ENCODE data around the gene TRAF3. TPM values are rescaled to one million over a fixed set of nuclear protein-coding genes. Genes with fewer than 3 reads are reported as not detected.
"Not testable (repeated sequence)": the region's sequence is repeated elsewhere in the genome, so short reads cannot be mapped to it uniquely, and the experiment has no call there.

TRAF3 gene
- total RNA-seq, 1 donor from 2014 or later = 25.9 TPM

DNA sequence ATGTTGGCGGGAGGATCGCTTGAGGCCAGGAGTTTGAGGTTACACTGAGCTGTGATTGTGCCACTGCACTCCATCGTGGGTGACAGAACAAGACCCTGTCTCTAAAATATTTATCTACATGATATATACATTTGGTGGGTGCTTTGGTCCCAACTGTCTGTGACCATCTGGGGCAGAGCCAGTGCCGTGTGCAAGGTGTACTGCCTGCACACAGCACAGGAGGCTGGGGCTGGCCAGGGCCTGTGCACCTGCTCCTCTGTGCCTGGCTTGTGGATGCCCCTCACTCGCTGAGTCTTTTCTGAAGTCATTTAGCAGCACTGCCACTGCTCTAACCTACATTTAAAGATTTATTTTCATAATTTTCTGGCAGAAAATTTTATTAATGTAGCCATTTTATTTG lies 58.7 kb downstream of the TRAF3 start:
- TF ChIP-seq, protein P1, sequence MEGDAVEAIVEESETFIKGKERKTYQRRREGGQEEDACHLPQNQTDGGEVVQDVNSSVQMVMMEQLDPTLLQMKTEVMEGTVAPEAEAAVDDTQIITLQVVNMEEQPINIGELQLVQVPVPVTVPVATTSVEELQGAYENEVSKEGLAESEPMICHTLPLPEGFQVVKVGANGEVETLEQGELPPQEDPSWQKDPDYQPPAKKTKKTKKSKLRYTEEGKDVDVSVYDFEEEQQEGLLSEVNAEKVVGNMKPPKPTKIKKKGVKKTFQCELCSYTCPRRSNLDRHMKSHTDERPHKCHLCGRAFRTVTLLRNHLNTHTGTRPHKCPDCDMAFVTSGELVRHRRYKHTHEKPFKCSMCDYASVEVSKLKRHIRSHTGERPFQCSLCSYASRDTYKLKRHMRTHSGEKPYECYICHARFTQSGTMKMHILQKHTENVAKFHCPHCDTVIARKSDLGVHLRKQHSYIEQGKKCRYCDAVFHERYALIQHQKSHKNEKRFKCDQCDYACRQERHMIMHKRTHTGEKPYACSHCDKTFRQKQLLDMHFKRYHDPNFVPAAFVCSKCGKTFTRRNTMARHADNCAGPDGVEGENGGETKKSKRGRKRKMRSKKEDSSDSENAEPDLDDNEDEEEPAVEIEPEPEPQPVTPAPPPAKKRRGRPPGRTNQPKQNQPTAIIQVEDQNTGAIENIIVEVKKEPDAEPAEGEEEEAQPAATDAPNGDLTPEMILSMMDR (IDR thresholded peaks at IDR 0.05; ENCODE audit: insufficient read depth, low read depth, low read length) = no peak
- TF ChIP-seq EZH2 (IDR thresholded peaks at IDR 0.05; ENCODE audit: insufficient read depth, low read length) = no peak
- Histone ChIP-seq H3K4me1 (ENCODE audit: insufficient read depth, low read length) (no peaks in the 10 kb centered on the region), H4K20me1 (ENCODE audit: insufficient read depth, low read length) (peaks cover 23% of the 10 kb centered on the region), H3K36me3 (ENCODE audit: insufficient read depth, low read length) (no peaks in the 10 kb centered on the region), H3K79me2 (ENCODE audit: insufficient read depth, low read length) (peaks cover 5% of the 10 kb centered on the region), H3K27ac (ENCODE audit: low read depth, low read length) (no peak overlapping the region), H3K4me2 (ENCODE audit: low read length) (no peak overlapping the region), H2AFZ (ENCODE audit: low read depth, low read length) (no peak overlapping the region), H3K27me3 (ENCODE audit: insufficient read depth, low read length) (no peaks in the 10 kb centered on the region), H3K9ac (ENCODE audit: low read length) (no peak overlapping the region), H3K9me3 (ENCODE audit: insufficient read depth, low read depth, low read length) (no peaks in the 10 kb centered on the region), H3K4me3 (ENCODE audit: insufficient read depth, low read depth, low read length) (no peak overlapping the region)
- FAIRE-seq (no peak), DNase-seq (ENCODE audit: low read depth) (no peak)
- Mint-ChIP-seq H3K27me3 (ENCODE audit: low read depth, unreplicated experiment) (no peaks in the 10 kb centered on the region), H3K27ac (ENCODE audit: unreplicated experiment) (no peak overlapping the region), H3K36me3 (ENCODE audit: low read depth, unreplicated experiment) (peaks cover 7% of the 10 kb centered on the region), H3K9me3 (ENCODE audit: unreplicated experiment) (no peaks in the 10 kb centered on the region), H3K4me1 (ENCODE audit: low read depth, unreplicated experiment) (no peaks in the 10 kb centered on the region), H3K4me3 (ENCODE audit: unreplicated experiment) (no peak overlapping the region)

DNA sequence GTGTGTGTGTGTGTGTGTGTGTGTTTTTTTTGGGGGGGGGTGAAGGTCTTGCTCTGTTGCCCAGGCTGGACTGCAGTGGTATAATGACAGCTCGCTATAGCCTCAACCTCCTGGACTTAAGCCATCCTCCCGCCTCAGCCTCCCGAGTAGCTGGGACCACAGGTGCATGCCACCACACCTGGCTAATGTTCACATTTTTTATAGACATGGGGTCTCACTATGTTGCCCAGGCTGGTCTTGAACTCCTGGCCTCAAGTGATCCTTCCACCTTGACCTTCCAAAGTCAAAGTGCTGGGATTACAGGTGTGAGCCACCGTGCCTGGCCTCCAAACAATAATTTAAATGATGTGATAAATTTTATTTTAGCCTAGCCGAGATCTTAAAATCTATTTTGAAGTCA lies 59.9 kb downstream of the TRAF3 start:
- DNase-seq (ENCODE audit: low read depth); H3K4me3 ChIP-seq (ENCODE audit: insufficient read depth, low read depth, low read length); H3K27me3 Mint-ChIP-seq (ENCODE audit: low read depth, unreplicated experiment); H3K36me3 Mint-ChIP-seq (ENCODE audit: low read depth, unreplicated experiment); H3K79me2 ChIP-seq (ENCODE audit: insufficient read depth, low read length); H3K4me2 ChIP-seq (ENCODE audit: low read length); H3K4me1 Mint-ChIP-seq (ENCODE audit: low read depth, unreplicated experiment); H3K9me3 ChIP-seq (ENCODE audit: insufficient read depth, low read depth, low read length); H3K27me3 ChIP-seq (ENCODE audit: insufficient read depth, low read length); H3K27ac Mint-ChIP-seq (ENCODE audit: unreplicated experiment); H3K9ac ChIP-seq (ENCODE audit: low read length); H2AFZ ChIP-seq (ENCODE audit: low read depth, low read length); H3K4me1 ChIP-seq (ENCODE audit: insufficient read depth, low read length); H3K4me3 Mint-ChIP-seq (ENCODE audit: unreplicated experiment); FAIRE-seq; H3K9me3 Mint-ChIP-seq (ENCODE audit: unreplicated experiment); H3K36me3 ChIP-seq (ENCODE audit: insufficient read depth, low read length); H3K27ac ChIP-seq (ENCODE audit: low read depth, low read length): not testable (repeated sequence)
- H4K20me1 ChIP-seq (ENCODE audit: insufficient read depth, low read length) = peaks cover 20% of the 10 kb centered on the region

DNA sequence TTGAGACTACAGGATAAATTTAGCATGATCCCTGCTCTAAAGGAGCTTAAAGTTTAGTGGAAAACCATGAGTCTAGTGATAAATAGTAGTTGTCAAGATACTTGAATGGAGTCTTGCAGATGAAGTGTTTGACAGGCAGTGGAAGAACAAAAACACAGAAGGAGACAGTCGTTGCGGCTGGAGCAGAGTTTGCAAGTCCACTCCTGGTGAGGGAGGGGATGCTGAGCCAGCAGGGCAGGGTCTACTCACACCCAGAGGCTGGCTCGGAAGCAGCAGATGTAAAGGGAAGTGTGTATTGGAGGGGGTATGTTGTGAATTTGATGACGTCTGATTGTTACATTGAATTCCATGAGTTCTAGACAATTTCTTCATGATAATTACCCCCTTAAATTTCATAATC lies 61.3 kb downstream of the TRAF3 start:
- no peak overlapping the region for H2AFZ ChIP-seq (ENCODE audit: low read depth, low read length)
- no peaks in the 10 kb centered on the region for H3K9me3 ChIP-seq (ENCODE audit: insufficient read depth, low read depth, low read length)
- Mint-ChIP-seq H3K9me3 (ENCODE audit: unreplicated experiment) (no peaks in the 10 kb centered on the region), H3K27ac (ENCODE audit: unreplicated experiment) (no peak overlapping the region), H3K36me3 (ENCODE audit: low read depth, unreplicated experiment) (peaks cover 5% of the 10 kb centered on the region), H3K4me3 (ENCODE audit: unreplicated experiment) (no peak overlapping the region), H3K27me3 (ENCODE audit: low read depth, unreplicated experiment) (no peaks in the 10 kb centered on the region), H3K4me1 (ENCODE audit: low read depth, unreplicated experiment) (no peaks in the 10 kb centered on the region)
- no peak overlapping the region for H3K4me2 ChIP-seq (ENCODE audit: low read length)
- H3K4me3 ChIP-seq (ENCODE audit: insufficient read depth, low read depth, low read length) = no peak overlapping the region
- no peaks in the 10 kb centered on the region for H3K27me3 ChIP-seq (ENCODE audit: insufficient read depth, low read length)
- no peaks in the 10 kb centered on the region for H3K4me1 ChIP-seq (ENCODE audit: insufficient read depth, low read length)
- peaks cover 17% of the 10 kb centered on the region for H4K20me1 ChIP-seq (ENCODE audit: insufficient read depth, low read length)
- H3K79me2 ChIP-seq (ENCODE audit: insufficient read depth, low read length) = peaks cover 3% of the 10 kb centered on the region
- no peak overlapping the region for H3K9ac ChIP-seq (ENCODE audit: low read length)
- FAIRE-seq = no peak
- TF ChIP-seq EZH2 (IDR thresholded peaks at IDR 0.05; ENCODE audit: insufficient read depth, low read length) = no peak
- H3K36me3 ChIP-seq (ENCODE audit: insufficient read depth, low read length) = no peaks in the 10 kb centered on the region
- no peak for DNase-seq (ENCODE audit: low read depth)
- H3K27ac ChIP-seq (ENCODE audit: low read depth, low read length) = no peak overlapping the region

DNA sequence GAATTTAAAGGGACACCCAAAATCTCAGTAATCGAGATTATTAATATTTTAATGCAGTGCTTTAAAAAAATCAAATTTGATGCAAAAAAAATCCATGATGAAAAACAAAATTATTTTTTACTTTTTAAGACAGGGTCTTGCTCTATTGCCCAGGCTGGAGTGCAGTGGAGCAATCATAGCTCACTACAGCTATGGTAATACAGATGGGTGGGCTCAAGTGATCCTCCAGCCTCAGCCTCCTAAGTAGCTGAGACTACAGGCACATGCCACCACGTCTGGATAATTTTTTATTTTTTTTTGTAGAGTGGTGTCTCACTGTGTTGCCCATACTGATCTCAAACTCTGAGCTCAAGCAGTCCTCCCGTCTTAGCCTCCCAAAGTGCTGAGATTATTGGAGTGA lies 62.9 kb downstream of the TRAF3 start:
- no peak overlapping the region for H3K4me3 ChIP-seq (ENCODE audit: insufficient read depth, low read depth, low read length)
- Mint-ChIP-seq H3K36me3 (ENCODE audit: low read depth, unreplicated experiment) (no peaks in the 10 kb centered on the region), H3K27ac (ENCODE audit: unreplicated experiment) (no peak overlapping the region), H3K4me3 (ENCODE audit: unreplicated experiment) (no peak overlapping the region), H3K9me3 (ENCODE audit: unreplicated experiment) (no peaks in the 10 kb centered on the region), H3K27me3 (ENCODE audit: low read depth, unreplicated experiment) (no peaks in the 10 kb centered on the region), H3K4me1 (ENCODE audit: low read depth, unreplicated experiment) (no peaks in the 10 kb centered on the region)
- no peak for FAIRE-seq
- no peak overlapping the region for H3K9ac ChIP-seq (ENCODE audit: low read length)
- no peak overlapping the region for H3K27ac ChIP-seq (ENCODE audit: low read depth, low read length)
- H3K27me3 ChIP-seq (ENCODE audit: insufficient read depth, low read length) = no peaks in the 10 kb centered on the region
- H3K9me3 ChIP-seq (ENCODE audit: insufficient read depth, low read depth, low read length) = no peaks in the 10 kb centered on the region
- H3K4me2 ChIP-seq (ENCODE audit: low read length) = no peak overlapping the region
- no peak overlapping the region for H2AFZ ChIP-seq (ENCODE audit: low read depth, low read length)
- H3K36me3 ChIP-seq (ENCODE audit: insufficient read depth, low read length) = no peaks in the 10 kb centered on the region
- no peaks in the 10 kb centered on the region for H3K4me1 ChIP-seq (ENCODE audit: insufficient read depth, low read length)
- H3K79me2 ChIP-seq (ENCODE audit: insufficient read depth, low read length) = peaks cover 3% of the 10 kb centered on the region
- no peak for DNase-seq (ENCODE audit: low read depth)
- TF ChIP-seq EZH2 (IDR thresholded peaks at IDR 0.05; ENCODE audit: insufficient read depth, low read length) = no peak
- TF ChIP-seq, protein P1 (IDR thresholded peaks at IDR 0.05; ENCODE audit: insufficient read depth, low read depth, low read length) = no peak
- H4K20me1 ChIP-seq (ENCODE audit: insufficient read depth, low read length) = peaks cover 13% of the 10 kb centered on the region

All from astrocyte (in vitro differentiated cells and primary cell).